Measurements from ENCODE around the gene TAF4B. TPM values are rescaled to one million over a fixed set of nuclear protein-coding genes. Genes with fewer than 3 reads are reported as not detected.

TAF4B gene
- total and polyA plus RNA-seq, 2 experiments from 2014 or later: 1.4 TPM; not detected in 1

- H3K27ac ChIP-seq: no peak overlapping the region
- no peaks in the 10 kb centered on the region for H4K20me1 ChIP-seq (ENCODE audit: insufficient read depth, poor library complexity, severe bottlenecking)
- TF ChIP-seq EZH2 (IDR thresholded peaks at IDR 0.05; ENCODE audit: borderline replicate concordance) (no peak), CTCF (IDR thresholded peaks at IDR 0.05; ENCODE audit: poor library complexity) (no peak), EZH2phosphoT487 (IDR thresholded peaks at IDR 0.05; ENCODE audit: low read depth, severe bottlenecking, unreplicated experiment) (no peak)
- WGBS (ENCODE audit: low lambda C conversion rate, missing lambda C conversion rate): 88% methylated on average over 4 of the region's 4 CpGs
- no peaks in the 10 kb centered on the region for H3K36me3 ChIP-seq (replicated peaks; ENCODE audit: insufficient read depth, low read depth)
- H3K4me1 ChIP-seq (ENCODE audit: insufficient read depth): no peaks in the 10 kb centered on the region
- no peaks in the 10 kb centered on the region for H3K27me3 ChIP-seq
- H3K79me2 ChIP-seq: no peaks in the 10 kb centered on the region
- no peak overlapping the region for H3K4me2 ChIP-seq
- no peaks in the 10 kb centered on the region for H3K9me2 ChIP-seq (replicated peaks; ENCODE audit: insufficient read depth)
- no peak overlapping the region for H2AFZ ChIP-seq
- DNase-seq (ENCODE audit: low spot score): no peak
- no peak overlapping the region for H3K4me3 ChIP-seq
- H3K9me3 ChIP-seq (ENCODE audit: low read depth): no peaks in the 10 kb centered on the region
These were observed 16.1 kb upstream of the TAF4B start for GRCh38 chr18:26210147-26210546.

DNA sequence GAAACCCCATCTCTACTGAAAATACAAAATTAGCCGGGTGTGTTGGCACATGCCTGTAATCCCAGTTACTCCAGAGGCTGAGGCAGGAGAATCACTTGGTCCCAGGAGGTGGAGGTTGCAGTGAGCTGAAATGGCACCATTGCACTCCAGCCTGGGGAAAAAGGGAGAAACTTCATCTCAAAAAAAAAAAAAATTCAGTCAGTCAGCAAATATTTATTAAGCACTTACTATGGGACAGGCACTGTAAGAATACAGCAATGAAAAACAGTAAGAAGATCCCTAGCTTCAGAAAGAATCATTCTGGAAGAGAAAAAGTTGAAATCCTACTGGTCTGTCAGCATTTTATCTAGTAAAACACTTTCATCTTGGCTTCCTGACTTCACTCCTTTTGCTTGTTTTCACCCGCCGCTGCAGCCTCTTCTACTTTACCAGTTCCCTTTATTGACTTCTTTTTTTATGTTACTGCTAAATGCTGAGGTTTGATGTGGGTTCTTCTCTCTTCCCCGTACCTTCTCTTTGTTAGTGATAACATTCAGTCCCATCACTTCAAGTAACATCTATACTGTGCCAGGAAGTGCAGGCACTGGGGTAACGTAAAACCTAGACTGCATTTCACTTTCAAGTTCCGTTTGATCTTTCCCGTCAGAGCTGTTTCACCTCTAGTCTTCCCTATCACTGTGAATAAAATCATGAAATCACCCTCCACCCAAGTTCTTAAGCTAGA, 10.8 kb upstream of the TAF4B start:
- Histone ChIP-seq H4K20me1 (ENCODE audit: insufficient read depth, poor library complexity, severe bottlenecking) (no peaks in the 10 kb centered on the region), H3K4me3 (no peak overlapping the region), H3K36me3 (replicated peaks; ENCODE audit: insufficient read depth, low read depth) (no peaks in the 10 kb centered on the region), H3K9me2 (replicated peaks; ENCODE audit: insufficient read depth) (no peaks in the 10 kb centered on the region), H3K79me2 (no peaks in the 10 kb centered on the region), H2AFZ (no peak overlapping the region), H3K27ac (no peak overlapping the region), H3K9me3 (ENCODE audit: low read depth) (no peaks in the 10 kb centered on the region), H3K27me3 (no peaks in the 10 kb centered on the region), H3K4me2 (no peak overlapping the region), H3K4me1 (ENCODE audit: insufficient read depth) (no peaks in the 10 kb centered on the region)
- WGBS (ENCODE audit: low lambda C conversion rate, missing lambda C conversion rate): 70% methylated on average over 7 of the region's 7 CpGs
- DNase-seq (ENCODE audit: low spot score): no peak
- TF ChIP-seq EZH2phosphoT487 (IDR thresholded peaks at IDR 0.05; ENCODE audit: low read depth, severe bottlenecking, unreplicated experiment): no peak
- no peak for TF ChIP-seq CTCF (IDR thresholded peaks at IDR 0.05; ENCODE audit: poor library complexity)
- TF ChIP-seq EZH2 (IDR thresholded peaks at IDR 0.05; ENCODE audit: borderline replicate concordance): no peak

GRCh38 chr18:26225022-26225693, 1.1 kb upstream of the TAF4B start:
- no peaks in the 10 kb centered on the region for H3K79me2 ChIP-seq
- H3K27ac ChIP-seq: no peak overlapping the region
- no peaks in the 10 kb centered on the region for H4K20me1 ChIP-seq (ENCODE audit: insufficient read depth, poor library complexity, severe bottlenecking)
- DNase-seq (ENCODE audit: low spot score): no peak
- no peak overlapping the region for H3K4me2 ChIP-seq
- 78% methylated on average over 7 of the region's 7 CpGs for WGBS (ENCODE audit: low lambda C conversion rate, missing lambda C conversion rate)
- H3K27me3 ChIP-seq: peaks cover 23% of the 10 kb centered on the region
- H2AFZ ChIP-seq: no peak overlapping the region
- no peaks in the 10 kb centered on the region for H3K4me1 ChIP-seq (ENCODE audit: insufficient read depth)
- H3K9me3 ChIP-seq (ENCODE audit: low read depth): no peaks in the 10 kb centered on the region
- TF ChIP-seq EZH2 (IDR thresholded peaks at IDR 0.05; ENCODE audit: borderline replicate concordance) (no peak), EZH2phosphoT487 (IDR thresholded peaks at IDR 0.05; ENCODE audit: low read depth, severe bottlenecking, unreplicated experiment) (no peak), CTCF (IDR thresholded peaks at IDR 0.05; ENCODE audit: poor library complexity) (no peak)
- H3K36me3 ChIP-seq (replicated peaks; ENCODE audit: insufficient read depth, low read depth): no peaks in the 10 kb centered on the region
- peak overlapping the region; percentile 20 for H3K4me3 ChIP-seq
- H3K9me2 ChIP-seq (replicated peaks; ENCODE audit: insufficient read depth): no peaks in the 10 kb centered on the region
